HG03066 (cell line): ENCODE data around the gene TCEA2.

Source experiments
- ATAC-seq: cut with Tn5 transposase; IDR thresholded peaks from one replicate; pipeline ENCODE4 v1.9.1; 2021; ENCODE audit warnings: low read depth; ENCODE audit not compliant: unreplicated experiment

The TCEA2 gene

DNA sequence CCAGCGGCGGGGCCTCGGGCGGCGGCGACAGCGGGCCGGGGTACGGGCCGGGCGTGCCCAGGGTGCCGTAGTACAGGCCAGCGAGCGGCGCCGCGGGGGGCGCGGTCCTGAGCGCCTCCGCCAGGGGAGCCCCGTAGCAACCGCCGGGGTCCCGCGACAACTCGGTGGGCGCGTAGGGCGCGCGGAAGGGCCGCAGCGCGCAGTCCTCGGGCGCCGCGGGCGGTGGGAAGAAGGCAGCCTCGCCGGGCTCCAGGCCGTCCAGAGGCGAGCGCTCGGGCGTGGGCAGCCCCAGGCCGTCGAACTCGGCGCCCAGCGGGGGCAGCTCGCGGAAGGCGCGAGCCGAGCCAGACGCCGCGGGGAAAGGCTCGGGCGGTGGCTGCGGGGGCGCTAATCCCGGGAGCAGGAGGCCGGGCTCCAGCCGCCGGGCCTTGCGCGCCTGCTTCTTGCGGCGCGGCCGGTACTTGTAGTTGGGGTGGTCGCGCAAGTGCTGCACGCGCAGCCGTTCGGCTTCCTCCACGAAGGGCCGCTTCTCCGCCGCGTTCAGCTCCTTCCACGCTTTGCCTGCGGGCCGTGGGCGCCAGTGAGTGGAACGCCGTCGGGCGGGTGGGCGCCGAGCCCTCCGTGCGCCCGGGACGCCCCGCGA is 14.5 kb upstream of the TCEA2 start:
- no peak for ATAC-seq

DNA sequence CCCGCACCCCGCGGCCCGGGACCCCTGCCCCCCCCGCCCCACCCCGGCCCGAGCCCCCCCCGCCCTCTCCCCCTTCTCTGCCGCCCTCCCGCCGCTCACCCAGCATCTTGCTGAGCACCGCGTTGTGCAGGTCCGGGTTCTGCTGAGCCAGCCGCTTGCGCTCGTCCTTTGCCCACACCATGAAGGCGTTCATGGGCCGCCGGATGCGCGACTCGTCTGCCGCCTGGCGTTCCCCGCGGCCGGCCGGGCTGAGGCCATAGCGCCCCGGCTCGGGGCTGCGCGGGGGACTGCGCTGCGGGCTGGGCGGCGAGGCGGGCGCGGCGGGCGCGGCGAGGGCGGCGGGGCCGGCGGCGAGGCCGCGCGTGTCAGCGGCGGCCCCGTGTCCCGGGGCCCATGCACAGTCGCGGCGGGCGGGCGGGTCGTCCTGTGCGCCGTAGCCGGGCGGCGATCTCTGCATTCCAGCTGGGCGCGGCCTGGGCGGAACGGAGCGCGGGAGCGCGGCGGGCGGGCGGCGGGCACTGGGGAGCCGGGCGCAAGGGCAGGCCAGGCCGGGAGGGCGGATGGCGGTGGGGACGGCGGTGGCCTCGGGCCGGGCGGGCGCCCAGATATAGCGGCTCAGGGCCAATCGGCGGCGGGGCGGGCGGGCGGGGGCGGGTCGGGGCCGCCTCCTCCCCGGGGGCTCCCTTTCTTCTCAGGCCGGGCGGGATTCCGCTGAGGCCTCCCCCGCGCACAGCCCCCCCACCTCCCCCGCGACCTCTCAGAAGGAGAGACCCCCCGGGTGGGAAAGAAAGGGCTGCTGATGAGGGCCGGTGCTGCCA is 13.7 kb upstream of the TCEA2 start, which contains the start of gene SOX18:
Gene SOX18, minus strand, starts transcription at position 580 of the 818 bp plus-strand sequence. Its CDS starts 123 bp downstream, at position 457.
- ATAC-seq = no peak

DNA sequence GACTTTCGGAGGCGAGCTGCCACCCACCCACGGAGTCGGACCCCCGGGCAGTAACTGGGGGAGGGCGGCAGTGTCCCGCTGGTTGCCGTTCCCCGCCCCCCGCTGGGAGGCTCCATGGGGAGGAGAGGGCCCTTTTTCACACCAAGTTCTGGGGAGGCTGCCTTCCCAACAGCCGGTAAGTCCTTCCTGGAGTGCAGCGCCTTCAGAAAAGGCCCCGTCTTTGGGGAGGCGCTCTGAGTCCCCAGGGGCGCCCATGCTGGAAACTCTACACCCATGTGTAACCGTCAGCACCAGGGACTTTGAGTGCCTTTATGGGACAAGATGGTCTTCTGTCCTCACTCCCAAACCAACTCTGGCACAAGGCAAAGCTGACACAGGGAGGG is 13.1 kb upstream of the TCEA2 start:
- ATAC-seq = no peak

DNA sequence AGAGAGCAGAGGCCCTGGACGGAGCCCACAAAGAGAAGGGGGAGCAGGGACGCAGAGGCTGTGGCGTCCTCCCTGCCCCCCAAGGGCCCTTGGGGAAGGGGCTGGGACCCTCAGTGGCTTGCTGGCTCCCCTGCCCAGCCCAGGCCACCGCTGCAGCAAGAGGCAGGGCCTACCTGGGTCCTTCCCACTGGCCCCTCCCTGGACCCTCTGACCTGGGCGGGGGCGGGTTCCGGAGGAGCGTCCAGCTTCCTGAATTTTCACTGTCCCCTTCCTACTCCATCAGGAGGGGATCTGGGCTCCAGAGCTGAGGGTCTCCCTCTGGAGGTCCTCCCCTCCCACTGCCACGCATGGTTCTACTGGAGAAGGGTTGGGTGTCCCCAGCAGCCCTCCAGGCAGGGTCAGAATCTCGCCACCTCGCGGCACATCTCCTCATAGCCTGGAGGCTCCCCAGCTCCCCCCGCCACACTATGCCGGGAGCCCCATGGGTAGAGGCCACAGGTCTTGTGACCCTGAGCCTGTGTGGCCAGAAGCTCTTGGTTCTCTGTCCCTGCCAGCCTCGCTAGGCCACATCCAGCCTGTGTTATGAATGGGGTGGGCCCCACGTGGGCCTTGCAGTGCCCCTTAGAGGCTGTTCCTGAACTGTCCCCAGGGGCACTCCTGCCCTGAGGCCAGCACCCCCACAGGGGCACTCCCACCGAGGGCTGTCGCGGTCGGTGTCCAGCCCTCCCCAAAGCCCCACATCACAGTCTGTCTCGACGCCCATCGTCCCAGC is 12.6 kb upstream of the TCEA2 start:
- ATAC-seq = no peak

DNA sequence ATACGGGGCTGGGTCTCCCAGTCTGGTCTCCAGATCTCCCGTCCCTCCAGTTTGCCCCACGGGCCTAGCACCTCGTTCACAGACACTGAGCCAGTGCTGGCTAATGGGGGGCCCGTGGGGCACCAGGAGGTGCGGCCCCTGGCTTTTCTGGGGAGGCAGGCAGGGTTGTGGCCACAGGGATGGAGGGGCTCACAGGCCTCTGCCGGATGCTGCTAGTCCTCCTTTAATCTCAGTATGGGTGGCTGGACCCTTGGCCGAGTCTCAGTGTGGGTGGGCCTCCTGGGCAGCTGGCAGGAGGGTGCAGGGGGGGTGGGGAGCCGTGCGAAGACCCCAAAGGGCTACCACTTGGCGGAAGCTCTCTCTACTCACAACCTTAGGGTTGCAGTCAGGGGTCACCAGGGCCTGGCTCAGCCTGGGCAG is 12.0 kb upstream of the TCEA2 start:
- no peak for ATAC-seq

GRCh38 chr20:64051561-64052325 is 11.3 kb upstream of the TCEA2 start:
- ATAC-seq = no peak

GRCh38 chr20:64052326-64052722 is 10.7 kb upstream of the TCEA2 start:
- no peak for ATAC-seq

DNA sequence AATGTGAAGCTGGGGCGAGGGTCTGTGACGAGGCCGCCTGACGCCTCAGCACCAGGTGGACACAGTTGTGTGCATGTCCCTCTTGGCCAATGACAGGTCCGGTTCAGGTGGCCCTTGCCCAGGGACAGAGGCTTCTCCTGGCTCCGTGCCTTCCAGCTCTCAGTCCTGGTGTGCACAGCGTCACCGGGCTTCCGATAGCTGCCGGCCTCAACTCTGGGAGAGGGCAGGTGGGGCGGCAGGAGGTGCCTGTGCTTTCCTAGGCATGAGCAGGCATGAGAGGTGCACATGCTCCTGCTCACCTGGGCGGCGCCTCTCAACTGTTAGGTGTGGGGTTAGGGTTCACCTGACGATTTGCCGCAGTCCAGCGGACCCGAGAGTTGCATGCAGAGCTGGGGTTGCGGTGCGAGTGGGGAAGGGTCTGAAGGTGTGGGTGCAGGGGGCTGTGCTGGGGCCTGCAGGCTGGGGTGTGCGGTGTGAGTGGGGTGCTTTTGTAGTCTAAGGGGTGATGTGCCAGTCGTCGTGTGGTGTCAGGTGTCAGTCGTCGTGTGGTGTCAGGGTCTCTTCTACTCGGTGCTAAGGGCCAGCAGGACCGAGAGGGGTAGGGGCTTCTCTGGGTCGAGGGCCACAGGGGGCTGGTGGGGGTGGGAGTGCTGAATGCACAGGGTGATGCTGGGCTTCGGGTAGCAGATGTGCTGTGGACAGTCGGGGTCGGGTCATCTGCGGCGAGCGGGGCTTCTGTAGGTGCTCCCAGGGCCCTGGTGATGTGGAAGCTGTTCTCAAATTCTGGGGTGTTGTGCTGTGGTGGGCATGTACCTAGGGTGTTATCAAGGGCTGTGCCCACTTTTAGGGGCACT is 9.8 kb upstream of the TCEA2 start:
- ATAC-seq = no peak

GRCh38 chr20:64053841-64054661 is 8.9 kb upstream of the TCEA2 start:
- no peak for ATAC-seq

- no peak for ATAC-seq
Measured at GRCh38 chr20:64055396-64055892, 7.6 kb upstream of the TCEA2 start.

- no peak for ATAC-seq
Measured at GRCh38 chr20:64055893-64056638, 6.9 kb upstream of the TCEA2 start.

- no peak for ATAC-seq
Measured at GRCh38 chr20:64056639-64056888, 6.4 kb upstream of the TCEA2 start.

DNA sequence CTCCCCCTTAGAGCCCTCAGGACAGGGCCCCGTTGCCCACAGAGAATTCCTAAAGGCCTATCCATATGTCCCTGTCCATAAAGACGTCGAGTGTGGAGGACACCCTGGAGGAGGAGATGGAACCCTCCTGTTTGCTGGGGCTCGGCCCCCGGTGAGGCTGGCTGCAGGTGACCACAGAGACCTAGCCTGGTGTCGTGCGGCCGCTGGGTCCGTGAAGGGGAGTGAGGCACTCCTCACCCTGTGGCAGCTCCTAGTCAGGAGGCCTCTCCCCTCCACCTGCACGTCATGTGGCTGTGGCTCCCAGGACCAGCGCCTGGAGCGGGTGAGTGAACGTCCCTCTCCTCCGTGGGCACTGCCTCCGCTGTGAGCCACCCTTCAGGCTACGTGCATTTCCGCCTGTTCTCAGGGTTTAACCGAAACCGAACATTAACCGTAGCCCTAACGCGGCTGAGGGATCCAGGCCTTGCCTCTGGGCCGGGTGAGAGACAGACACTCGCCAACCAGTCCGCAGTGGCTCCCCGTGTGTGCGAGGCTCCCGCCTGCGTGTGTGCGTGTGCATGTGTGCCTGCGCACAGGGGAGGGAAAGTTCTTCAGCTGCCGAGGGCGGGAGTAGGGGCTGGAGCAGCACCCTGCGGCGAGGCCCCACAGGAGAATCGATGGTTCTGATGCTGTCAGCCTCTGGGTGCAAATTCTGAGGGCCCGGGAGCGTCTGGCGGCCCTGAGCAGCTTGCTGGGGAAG is 5.9 kb upstream of the TCEA2 start:
- no peak for ATAC-seq

DNA sequence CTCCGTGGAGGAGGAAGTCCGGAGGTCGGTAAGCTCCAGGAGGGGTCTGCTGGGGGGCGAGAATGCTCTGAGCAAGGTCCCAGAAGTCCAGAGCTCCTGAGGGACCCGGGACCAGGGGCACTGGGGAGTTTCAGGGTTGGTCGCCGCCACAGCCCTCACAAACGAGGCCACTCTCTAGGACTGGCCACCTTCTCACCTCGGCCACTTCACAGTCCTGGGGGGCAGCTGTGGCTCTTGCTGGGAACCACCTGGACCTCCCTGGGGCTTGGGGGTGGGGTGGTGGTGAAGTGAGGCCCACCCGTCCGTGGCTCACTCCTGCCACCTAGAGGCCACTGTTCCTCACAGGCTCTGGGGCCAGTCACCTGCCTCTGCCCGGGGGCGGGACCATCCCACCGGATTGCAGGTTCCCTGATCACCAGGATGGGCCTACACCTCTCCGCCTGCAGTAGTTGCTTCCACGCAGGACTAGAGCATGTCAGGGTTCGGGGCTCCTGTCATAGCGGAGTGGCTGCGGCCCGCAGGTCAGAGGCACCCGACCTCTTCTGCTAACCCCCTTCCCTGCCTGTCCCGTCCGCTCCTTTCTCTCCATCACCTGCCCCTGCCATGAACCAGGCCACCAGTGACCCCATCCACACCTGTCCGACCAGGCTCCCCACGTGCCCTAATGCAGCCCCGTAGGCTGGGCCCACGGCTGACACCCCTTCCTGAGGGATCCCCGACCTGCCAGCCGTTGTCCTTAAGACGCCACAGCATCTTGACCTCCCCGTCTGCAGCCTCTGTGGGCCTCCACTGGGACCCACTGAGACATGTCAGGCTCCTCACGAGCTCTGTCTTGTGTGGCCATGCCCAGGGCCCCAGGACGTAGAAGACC is 5.1 kb upstream of the TCEA2 start:
- no peak for ATAC-seq

- no peak for ATAC-seq
Measured at GRCh38 chr20:64058536-64058935, 4.5 kb upstream of the TCEA2 start.

DNA sequence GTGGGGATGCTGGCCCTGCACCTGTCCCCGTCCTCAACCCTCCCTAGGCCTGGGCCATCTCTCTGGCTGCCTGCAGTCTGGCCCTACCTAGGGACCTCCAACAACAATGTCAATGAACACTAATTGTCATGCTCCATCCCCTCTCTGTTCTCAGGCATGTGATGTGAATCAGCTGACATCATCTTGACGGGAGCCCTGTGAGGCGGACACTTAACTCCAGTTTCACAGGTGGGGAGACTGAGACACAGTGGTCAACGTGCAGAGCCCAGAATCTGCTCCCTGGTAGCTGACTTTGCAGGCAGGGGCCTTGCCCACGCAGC is 762 bp upstream of the TCEA2 start:
- ATAC-seq = no peak
